ENCODE data around the gene PDE6A.
"Not testable (repeated sequence)": the region's sequence is repeated elsewhere in the genome, so short reads cannot be mapped to it uniquely, and the experiment has no call there.

PDE6A gene

GRCh38 chr5:149946118-149946517, 1.5 kb upstream of the PDE6A start:
- H3K9me2 ChIP-seq (replicated peaks; ENCODE audit: low read depth, low read length) = no peaks in the 10 kb centered on the region
- no peaks in the 10 kb centered on the region for H3K9me3 ChIP-seq (ENCODE audit: insufficient read depth, low read depth, low read length)
- H3K27me3 ChIP-seq (ENCODE audit: insufficient read depth, low read length, poor library complexity, severe bottlenecking) = no peaks in the 10 kb centered on the region
- H3K9ac ChIP-seq (ENCODE audit: low read depth, low read length, poor library complexity, severe bottlenecking) = no peak overlapping the region
- no peak for TF ChIP-seq EZH2phosphoT487 (IDR thresholded peaks at IDR 0.05; ENCODE audit: borderline replicate concordance)
- no peak for TF ChIP-seq CTCF (conservative IDR thresholded peaks at IDR 0.05; ENCODE audit: low read length)
- no peak overlapping the region for H2AFZ ChIP-seq (ENCODE audit: low read length)
- no peaks in the 10 kb centered on the region for H3K79me2 ChIP-seq (ENCODE audit: insufficient read depth, low read length)
- H3K4me2 ChIP-seq (ENCODE audit: low read depth, low read length, poor library complexity, severe bottlenecking) = no peak overlapping the region
- no peak overlapping the region for H3K4me3 ChIP-seq (ENCODE audit: low read length, poor library complexity, severe bottlenecking)
- no peaks in the 10 kb centered on the region for H3F3A ChIP-seq (ENCODE audit: low read depth)
- no peaks in the 10 kb centered on the region for H3K36me3 ChIP-seq (ENCODE audit: insufficient read depth, low read length)
- H4K20me1 ChIP-seq (ENCODE audit: insufficient read depth, low read length, poor library complexity, severe bottlenecking) = no peaks in the 10 kb centered on the region
- no peaks in the 10 kb centered on the region for H3K4me1 ChIP-seq (ENCODE audit: insufficient read depth, low read length, poor library complexity, severe bottlenecking)

GRCh38 chr5:149943177-149943949, 1.2 kb downstream of the PDE6A start:
- not testable (repeated sequence) for H3K79me2 ChIP-seq (ENCODE audit: insufficient read depth, low read length); H3K9ac ChIP-seq (ENCODE audit: low read depth, low read length, poor library complexity, severe bottlenecking); H3K9me2 ChIP-seq (replicated peaks; ENCODE audit: low read depth, low read length); H2AFZ ChIP-seq (ENCODE audit: low read length); H4K20me1 ChIP-seq (ENCODE audit: insufficient read depth, low read length, poor library complexity, severe bottlenecking); H3K27me3 ChIP-seq (ENCODE audit: insufficient read depth, low read length, poor library complexity, severe bottlenecking); H3K36me3 ChIP-seq (ENCODE audit: insufficient read depth, low read length); H3K4me3 ChIP-seq (ENCODE audit: low read length, poor library complexity, severe bottlenecking); H3K9me3 ChIP-seq (ENCODE audit: insufficient read depth, low read depth, low read length); H3F3A ChIP-seq (ENCODE audit: low read depth); H3K4me1 ChIP-seq (ENCODE audit: insufficient read depth, low read length, poor library complexity, severe bottlenecking); H3K4me2 ChIP-seq (ENCODE audit: low read depth, low read length, poor library complexity, severe bottlenecking)

GRCh38 chr5:149942741-149943169, 1.8 kb downstream of the PDE6A start:
- H3K36me3 ChIP-seq (ENCODE audit: insufficient read depth, low read length); H3K4me2 ChIP-seq (ENCODE audit: low read depth, low read length, poor library complexity, severe bottlenecking); H2AFZ ChIP-seq (ENCODE audit: low read length); H3K4me3 ChIP-seq (ENCODE audit: low read length, poor library complexity, severe bottlenecking); H3K9me3 ChIP-seq (ENCODE audit: insufficient read depth, low read depth, low read length); H3K9me2 ChIP-seq (replicated peaks; ENCODE audit: low read depth, low read length); H3K27me3 ChIP-seq (ENCODE audit: insufficient read depth, low read length, poor library complexity, severe bottlenecking); H4K20me1 ChIP-seq (ENCODE audit: insufficient read depth, low read length, poor library complexity, severe bottlenecking); H3K79me2 ChIP-seq (ENCODE audit: insufficient read depth, low read length); H3F3A ChIP-seq (ENCODE audit: low read depth); H3K4me1 ChIP-seq (ENCODE audit: insufficient read depth, low read length, poor library complexity, severe bottlenecking); H3K9ac ChIP-seq (ENCODE audit: low read depth, low read length, poor library complexity, severe bottlenecking): not testable (repeated sequence)

- no peaks in the 10 kb centered on the region for H3K27me3 ChIP-seq (ENCODE audit: insufficient read depth, low read length, poor library complexity, severe bottlenecking)
- H3K9me3 ChIP-seq (ENCODE audit: insufficient read depth, low read depth, low read length) = no peaks in the 10 kb centered on the region
- H3K4me2 ChIP-seq (ENCODE audit: low read depth, low read length, poor library complexity, severe bottlenecking) = no peak overlapping the region
- H3K4me3 ChIP-seq (ENCODE audit: low read length, poor library complexity, severe bottlenecking) = no peak overlapping the region
- TF ChIP-seq EZH2phosphoT487 (IDR thresholded peaks at IDR 0.05; ENCODE audit: borderline replicate concordance) = no peak
- TF ChIP-seq CTCF (conservative IDR thresholded peaks at IDR 0.05; ENCODE audit: low read length) = no peak
- no peak overlapping the region for H2AFZ ChIP-seq (ENCODE audit: low read length)
- H3K4me1 ChIP-seq (ENCODE audit: insufficient read depth, low read length, poor library complexity, severe bottlenecking) = no peaks in the 10 kb centered on the region
- no peaks in the 10 kb centered on the region for H3K9me2 ChIP-seq (replicated peaks; ENCODE audit: low read depth, low read length)
- H3F3A ChIP-seq (ENCODE audit: low read depth) = no peaks in the 10 kb centered on the region
- no peak overlapping the region for H3K9ac ChIP-seq (ENCODE audit: low read depth, low read length, poor library complexity, severe bottlenecking)
- no peaks in the 10 kb centered on the region for H4K20me1 ChIP-seq (ENCODE audit: insufficient read depth, low read length, poor library complexity, severe bottlenecking)
- H3K79me2 ChIP-seq (ENCODE audit: insufficient read depth, low read length) = no peaks in the 10 kb centered on the region
- no peaks in the 10 kb centered on the region for H3K36me3 ChIP-seq (ENCODE audit: insufficient read depth, low read length)
These were observed 2.4 kb downstream of the PDE6A start for GRCh38 chr5:149942199-149942598.

All from Loucy (cell line).